K562 (cell line): ENCODE results near the gene ASIP. TPM values are rescaled to one million over a fixed set of nuclear protein-coding genes. Genes with fewer than 3 reads are reported as not detected.

Experiments
- CEBPZ ChIP-seq: fragments of 150-350 bp; IDR thresholded peaks from 2 replicates; pipeline ENCODE4 v1.6.1; 2014; ENCODE audit warnings: low read depth, mild to moderate bottlenecking, low read length, borderline replicate concordance
- E2F3 ChIP-seq: fragments of 250-450 bp; sonication (Bioruptor Pico); IDR thresholded peaks from 2 replicates; pipeline ENCODE4 v1.4.0; 2020; ENCODE audit warnings: mild to moderate bottlenecking
- E4F1 ChIP-seq: fragments of 250-450 bp; sonication (Bioruptor Pico); IDR thresholded peaks from 2 replicates; pipeline ENCODE4 v1.5.0; 2021; ENCODE audit warnings: mild to moderate bottlenecking, borderline replicate concordance
- ETS1 ChIP-seq: conservative IDR thresholded peaks from 2 replicates; pipeline ENCODE4 v1.6.1; 2011; ENCODE audit warnings: low read depth, mild to moderate bottlenecking, low read length; ENCODE audit not compliant: control insufficient read depth
- EZH2 ChIP-seq: IDR thresholded peaks from 2 replicates; pipeline ENCODE4 v1.6.1; 2012; ENCODE audit warnings: low read depth, mild to moderate bottlenecking, inconsistent platforms, low read length, borderline replicate concordance
- KAT8 ChIP-seq: fragments of 450-650 bp; IDR thresholded peaks from 2 replicates; pipeline ENCODE4 v1.6.1; 2016; ENCODE audit warnings: low read depth, mild to moderate bottlenecking
- NCOA6 ChIP-seq: fragments of 450-650 bp; IDR thresholded peaks from 2 replicates; pipeline ENCODE4 v1.6.1; 2017; ENCODE audit warnings: mild to moderate bottlenecking
- NFE2L1 ChIP-seq: fragments of 450-650 bp; IDR thresholded peaks from 2 replicates; pipeline ENCODE4 v1.6.1; 2016; ENCODE audit warnings: missing genetic modification characterization, low read depth, mild to moderate bottlenecking, missing compliant biosample characterization, moderate library complexity, borderline replicate concordance
- PRPF4 ChIP-seq: fragments of 200-400 bp; formaldehyde crosslinking; IDR thresholded peaks from one replicate; pipeline ENCODE4 v1.6.1; 2017; ENCODE audit warnings: low read length, low read depth, mild to moderate bottlenecking; ENCODE audit not compliant: insufficient read depth, poor library complexity, severe bottlenecking
- SMAD2 ChIP-seq: fragments of 150-350 bp; IDR thresholded peaks from 2 replicates; pipeline ENCODE4 v1.6.1; 2014; ENCODE audit warnings: low read depth, mild to moderate bottlenecking, low read length
- TRIM25 ChIP-seq: fragments of 450-650 bp; IDR thresholded peaks from 2 replicates; pipeline ENCODE4 v1.7.0; 2016; ENCODE audit warnings: borderline replicate concordance
- U2AF1 ChIP-seq: fragments of 200-400 bp; formaldehyde crosslinking; optimal IDR thresholded peaks from 2 replicates; pipeline ENCODE3; 2017; ENCODE audit warnings: mild to moderate bottlenecking, low read depth, low read length, moderate library complexity
- ZNF518B ChIP-seq: fragments of 250-450 bp; sonication (Bioruptor Pico); IDR thresholded peaks from 2 replicates; pipeline ENCODE4 v1.5.0; 2021; ENCODE audit warnings: mild to moderate bottlenecking, moderate library complexity
- ZNF586 ChIP-seq: fragments of 450-650 bp; formaldehyde crosslinking; conservative IDR thresholded peaks from 2 replicates; pipeline ENCODE4 v1.4.0; 2020; ENCODE audit warnings: mild to moderate bottlenecking, moderate library complexity
- polyA plus RNA-seq, 8 experiments: library from polyadenylated mRNA; depleted of rRNA in 4 of 8; stranded (reverse) in 5 of 8; unstranded in 3 of 8; fragments of >200 nt; fragmentation: Nextera tagmentation in 2 of 8; fragmentation: Illumina TruSeq in 1 of 8; extraction: Ambion mirVana in 2 of 8; extraction: Trizol in 1 of 8; gene quantifications; 2 replicates each; pipeline versions ENCODE4 v1.2.1 to v1.2.3, GENCODE V29; 2011 to 2014; ENCODE audit warnings: inconsistent platforms in 1 of 8, missing spikeins in 1 of 8
- total RNA-seq, 7 experiments: library from RNA; depleted of rRNA in 6 of 7; stranded (reverse); fragments of >200 nt in 6 of 7; fragmentation: Illumina TruSeq in 2 of 7; extraction: Trizol in 2 of 7; gene quantifications; 2 replicates each; pipeline versions ENCODE4 v1.2.1 to v1.2.3, GENCODE V29; 2011 to 2021; ENCODE audit warnings: low replicate concordance in 1 of 7

Gene ASIP
- total and polyA plus RNA-seq, 9 of the 15 experiments (the other 6 are each of a cell fraction or from before 2014, with no cell fraction given): not detected

- TF ChIP-seq ZNF586 (CRISPR knock-in tag) (no peak), ETS1 (no peak), TRIM25 (no peak), NCOA6 (no peak), CEBPZ (no peak), EZH2 (no peak), PRPF4 (no peak), NFE2L1 (no peak), SMAD2 (no peak), E4F1 (no peak), ZNF518B (no peak), E2F3 (CRISPR knock-in tag) (no peak), U2AF1 (no peak), KAT8 (no peak)
Measured at GRCh38 chr20:34215711-34216381, 25.4 kb upstream of the ASIP start (continued).
